Measurements from ENCODE around the gene TSC22D3. TPM values are rescaled to one million over a fixed set of nuclear protein-coding genes. Genes with fewer than 3 reads are reported as not detected.
"Not testable (repeated sequence)": the region's sequence is repeated elsewhere in the genome, so short reads cannot be mapped to it uniquely, and the experiment has no call there.

Gene TSC22D3
- total and polyA plus RNA-seq, 7 donors: 40.5 to 551 (median 272) TPM

DNA sequence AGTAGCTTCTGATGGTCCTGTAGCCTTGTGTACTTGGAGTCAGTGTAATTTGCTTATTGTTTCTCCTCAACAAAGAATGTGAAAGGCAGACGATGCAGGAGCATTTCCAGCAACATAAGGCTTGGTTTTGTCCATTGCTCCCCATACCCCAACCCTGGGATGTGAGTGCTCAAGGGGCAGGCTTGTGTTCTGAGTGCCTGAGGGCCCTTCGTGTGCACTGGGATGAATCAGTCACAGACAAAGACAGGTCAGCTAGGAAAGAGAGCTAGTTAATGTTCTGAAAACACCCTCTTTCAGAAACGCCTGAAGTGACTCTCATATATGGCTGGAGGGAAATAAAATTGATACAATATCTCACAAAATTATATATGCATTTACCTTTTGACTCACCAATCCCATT, 88.1 kb downstream of the TSC22D3 start:
- Histone ChIP-seq H3K36me3 (no peaks in the 10 kb centered on the region), H3K27me3 (no peaks in the 10 kb centered on the region), H3K4me1 (peaks cover 0 to 22% (median 17%) of the 10 kb centered on the region in 4 donors), H3K4me3 (no peak overlapping the region), H3K9me3 (no peaks in the 10 kb centered on the region), H3K27ac (no peak overlapping the region)
- no peak for DNase-seq
- TF ChIP-seq POLR2AphosphoS5 (IDR thresholded peaks at IDR 0.05): no peak
- no peak for TF ChIP-seq POLR2A (IDR thresholded peaks at IDR 0.05)
- no peak for TF ChIP-seq EP300 (IDR thresholded peaks at IDR 0.05)
- TF ChIP-seq, protein P1, sequence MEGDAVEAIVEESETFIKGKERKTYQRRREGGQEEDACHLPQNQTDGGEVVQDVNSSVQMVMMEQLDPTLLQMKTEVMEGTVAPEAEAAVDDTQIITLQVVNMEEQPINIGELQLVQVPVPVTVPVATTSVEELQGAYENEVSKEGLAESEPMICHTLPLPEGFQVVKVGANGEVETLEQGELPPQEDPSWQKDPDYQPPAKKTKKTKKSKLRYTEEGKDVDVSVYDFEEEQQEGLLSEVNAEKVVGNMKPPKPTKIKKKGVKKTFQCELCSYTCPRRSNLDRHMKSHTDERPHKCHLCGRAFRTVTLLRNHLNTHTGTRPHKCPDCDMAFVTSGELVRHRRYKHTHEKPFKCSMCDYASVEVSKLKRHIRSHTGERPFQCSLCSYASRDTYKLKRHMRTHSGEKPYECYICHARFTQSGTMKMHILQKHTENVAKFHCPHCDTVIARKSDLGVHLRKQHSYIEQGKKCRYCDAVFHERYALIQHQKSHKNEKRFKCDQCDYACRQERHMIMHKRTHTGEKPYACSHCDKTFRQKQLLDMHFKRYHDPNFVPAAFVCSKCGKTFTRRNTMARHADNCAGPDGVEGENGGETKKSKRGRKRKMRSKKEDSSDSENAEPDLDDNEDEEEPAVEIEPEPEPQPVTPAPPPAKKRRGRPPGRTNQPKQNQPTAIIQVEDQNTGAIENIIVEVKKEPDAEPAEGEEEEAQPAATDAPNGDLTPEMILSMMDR (IDR thresholded peaks at IDR 0.05): no peak
- intact Hi-C loops (cut with DNase I): no loop called here
- WGBS, 2 donors: 87 to 88% methylated on average over 3 of the region's 3 CpGs

DNA sequence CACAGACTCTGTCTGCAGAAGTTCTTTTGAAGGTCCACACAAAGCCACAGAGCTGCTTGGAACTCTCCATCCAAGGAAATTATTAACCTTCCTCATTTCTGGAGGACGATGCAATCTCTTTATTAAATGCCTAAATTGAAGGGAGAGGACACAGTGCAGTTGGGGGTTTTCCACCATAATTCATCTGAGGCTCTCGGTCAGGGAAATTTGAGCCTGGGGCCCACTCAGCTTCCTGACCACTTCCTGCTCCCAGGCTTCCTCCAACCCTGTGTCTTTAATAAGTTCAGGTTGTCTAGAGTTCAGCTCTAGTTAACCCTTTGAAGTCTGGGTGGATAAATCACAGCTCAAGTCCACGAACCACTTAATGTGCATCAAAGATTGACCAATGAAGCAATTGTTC, 88.8 kb downstream of the TSC22D3 start:
- WGBS, 2 donors: 47 to 62% methylated on average over 3 of the region's 3 CpGs
- Histone ChIP-seq H3K4me3 (no peak overlapping the region), H3K36me3 (no peaks in the 10 kb centered on the region), H3K4me1 (peaks cover 0 to 23% (median 21%) of the 10 kb centered on the region in 4 donors), H3K27ac (no peak overlapping the region), H3K9me3 (no peaks in the 10 kb centered on the region), H3K27me3 (no peaks in the 10 kb centered on the region)
- TF ChIP-seq, protein P1 (IDR thresholded peaks at IDR 0.05): no peak
- TF ChIP-seq EP300 (IDR thresholded peaks at IDR 0.05) (no peak), POLR2AphosphoS5 (IDR thresholded peaks at IDR 0.05) (no peak), POLR2A (IDR thresholded peaks at IDR 0.05) (no peak)
- intact Hi-C loops (cut with DNase I): no loop called here
- no peak for DNase-seq

DNA sequence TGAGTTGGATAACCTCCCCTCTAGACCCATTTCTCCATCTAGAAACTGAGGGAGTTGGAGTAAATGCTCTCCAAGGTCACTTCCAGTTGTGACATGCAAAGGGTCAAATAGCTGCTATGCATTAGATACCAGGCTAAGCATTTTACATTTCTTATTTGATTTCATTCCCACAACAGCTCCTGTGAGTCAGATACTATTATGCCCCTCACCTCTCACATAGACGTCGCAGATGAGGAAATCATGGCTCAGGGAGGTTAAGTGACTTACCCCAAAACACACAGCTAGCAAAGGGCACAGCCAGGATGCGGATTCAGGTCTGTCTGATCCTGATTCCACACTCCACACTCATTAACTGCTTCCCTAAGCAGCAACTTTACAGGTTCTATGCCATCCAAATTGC, 89.6 kb downstream of the TSC22D3 start:
- no peaks in the 10 kb centered on the region for H3K27me3 ChIP-seq
- intact Hi-C loops (cut with DNase I): no loop called here
- no peaks in the 10 kb centered on the region for H3K36me3 ChIP-seq
- DNase-seq: no peak
- no peak overlapping the region for H3K4me3 ChIP-seq
- H3K27ac ChIP-seq: peak overlapping the region in 1 of 4 donors; percentile 39
- TF ChIP-seq POLR2A (IDR thresholded peaks at IDR 0.05): no peak
- TF ChIP-seq, protein P1 (IDR thresholded peaks at IDR 0.05): no peak
- no peak for TF ChIP-seq POLR2AphosphoS5 (IDR thresholded peaks at IDR 0.05)
- TF ChIP-seq EP300 (IDR thresholded peaks at IDR 0.05): no peak
- peaks cover 0 to 23% (median 21%) of the 10 kb centered on the region in 4 donors for H3K4me1 ChIP-seq
- H3K9me3 ChIP-seq: no peaks in the 10 kb centered on the region
- WGBS, 2 donors: 85% methylated on average over 3 of the region's 3 CpGs

DNA sequence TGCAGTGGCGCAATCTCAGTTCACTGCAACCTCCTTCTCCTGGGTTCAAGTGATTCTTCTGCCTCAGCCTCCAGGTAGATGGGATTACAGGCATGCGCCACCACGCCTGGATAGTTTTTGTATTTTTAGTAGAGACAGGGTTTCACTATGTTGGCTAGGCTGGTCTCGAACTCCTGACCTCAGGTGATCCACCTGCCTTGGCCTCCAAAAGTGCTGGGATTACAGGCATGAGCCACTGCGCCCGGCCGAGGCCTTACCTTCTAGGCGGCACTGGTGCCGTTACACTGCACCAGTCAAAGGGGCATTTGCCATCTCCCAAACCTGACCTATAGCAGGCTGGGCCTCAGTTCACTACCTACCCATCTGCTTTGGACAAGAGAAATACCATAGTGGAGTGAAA, 90.0 kb downstream of the TSC22D3 start:
- DNase-seq; H3K9me3 ChIP-seq; intact Hi-C loops (cut with DNase I); H3K4me3 ChIP-seq; H3K27me3 ChIP-seq; H3K36me3 ChIP-seq: not testable (repeated sequence)
- H3K27ac ChIP-seq: peak overlapping the region in 3 of 4 donors; percentile 39 to 69 (median 68)
- WGBS, 2 donors: 95 to 96% methylated on average over 9 of the region's 9 CpGs
- peaks cover 0 to 23% (median 21%) of the 10 kb centered on the region in 4 donors for H3K4me1 ChIP-seq

DNA sequence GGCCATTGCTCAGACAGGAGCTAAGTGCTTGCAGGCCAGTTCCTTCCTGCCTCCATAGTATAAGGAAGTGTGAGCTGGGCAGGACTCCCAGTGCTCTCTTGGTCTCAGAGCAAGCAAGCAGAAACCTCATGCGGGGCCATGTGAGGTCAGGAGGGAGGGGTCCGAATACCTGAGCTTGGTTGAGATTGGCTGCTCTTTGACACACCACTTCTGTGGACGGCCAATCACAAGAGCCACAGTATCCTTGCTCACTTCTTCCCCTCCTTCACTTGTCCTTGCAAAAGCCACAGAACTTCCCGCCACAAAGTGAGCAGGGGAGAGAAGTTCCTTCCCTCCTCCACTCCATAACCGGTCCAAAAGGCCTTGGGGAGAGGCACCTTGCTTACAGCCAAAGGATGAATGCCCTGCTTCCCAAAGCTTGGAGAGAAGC, 90.6 kb downstream of the TSC22D3 start:
- WGBS, 2 donors: 14 to 18% methylated on average over 5 of the region's 5 CpGs
- no peak for TF ChIP-seq EP300 (IDR thresholded peaks at IDR 0.05)
- peak in 3 of 4 donors; percentile 28 to 68 (median 60) for TF ChIP-seq POLR2AphosphoS5 (IDR thresholded peaks at IDR 0.05)
- peak overlapping the region; percentile 59 to 69 (median 68) for H3K27ac ChIP-seq
- intact Hi-C loops (cut with DNase I): no loop called here
- peak; percentile 90 for DNase-seq
- peaks cover 0 to 23% (median 21%) of the 10 kb centered on the region in 4 donors for H3K4me1 ChIP-seq
- no peaks in the 10 kb centered on the region for H3K27me3 ChIP-seq
- no peak overlapping the region for H3K4me3 ChIP-seq
- no peaks in the 10 kb centered on the region for H3K9me3 ChIP-seq
- no peaks in the 10 kb centered on the region for H3K36me3 ChIP-seq

DNA sequence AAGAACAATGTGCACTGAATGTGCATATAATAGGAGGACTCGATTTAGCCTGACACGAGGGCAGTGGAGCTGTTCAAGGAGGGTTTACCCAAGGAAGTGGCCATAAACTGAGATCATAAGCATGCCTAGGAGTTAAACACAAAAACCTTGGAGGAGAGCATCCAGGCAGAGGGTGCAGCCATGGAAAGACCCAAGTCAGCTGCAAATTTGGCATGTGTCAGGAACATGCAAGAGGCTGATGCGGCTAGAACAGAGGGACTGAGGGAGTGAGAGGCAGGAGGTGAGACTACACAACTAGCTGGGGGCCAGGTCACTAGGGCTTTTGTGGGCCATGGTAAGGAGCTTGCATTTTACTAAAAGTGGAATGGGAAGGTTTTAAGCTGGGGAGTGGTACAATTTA, 91.7 kb downstream of the TSC22D3 start:
- Histone ChIP-seq H3K4me1 (peaks cover 0 to 23% (median 21%) of the 10 kb centered on the region in 4 donors), H3K27ac (peak overlapping the region; percentile 59 to 69 (median 68)), H3K27me3 (peaks cover 0 to under 1% (median 0%) of the 10 kb centered on the region in 3 donors), H3K4me3 (no peak overlapping the region), H3K36me3 (no peaks in the 10 kb centered on the region), H3K9me3 (no peaks in the 10 kb centered on the region)
- TF ChIP-seq, protein P1 (IDR thresholded peaks at IDR 0.05): no peak
- TF ChIP-seq POLR2A (IDR thresholded peaks at IDR 0.05) (no peak), EP300 (IDR thresholded peaks at IDR 0.05) (no peak), POLR2AphosphoS5 (IDR thresholded peaks at IDR 0.05) (no peak)
- intact Hi-C loops (cut with DNase I): no loop called here
- DNase-seq: no peak
- WGBS, 2 donors: 49 to 76% methylated on average over 3 of the region's 3 CpGs
